ENCODE measurements around the gene CRTAP.
"Not testable (repeated sequence)": the region's sequence is repeated elsewhere in the genome, so short reads cannot be mapped to it uniquely, and the experiment has no call there.

The CRTAP gene

GRCh38 chr3:33100229-33100628, 13.6 kb upstream of the CRTAP start:
- H3K36me3 ChIP-seq, result no peaks in the 10 kb centered on the region
- H3K27me3 ChIP-seq, result no peaks in the 10 kb centered on the region
- H3K27ac ChIP-seq, result no peak overlapping the region
- H3K4me1 ChIP-seq (ENCODE audit: control insufficient read depth in 1 of 2, insufficient read depth in 1 of 2, low read depth in 1 of 2, low read length in 1 of 2), result peaks cover 22 to 25% of the 10 kb centered on the region in 2 experiments
- no peaks in the 10 kb centered on the region for H3K9me3 ChIP-seq
- no peak for TF ChIP-seq CTCF (IDR thresholded peaks at IDR 0.05)
- H3K4me3 ChIP-seq (ENCODE audit: low read depth in 1 of 2, low read length in 1 of 2), result no peak overlapping the region

GRCh38 chr3:33103034-33103433, 10.8 kb upstream of the CRTAP start:
- no peak for TF ChIP-seq CTCF (IDR thresholded peaks at IDR 0.05)
- Histone ChIP-seq H3K27ac (no peak overlapping the region), H3K27me3 (no peaks in the 10 kb centered on the region)

GRCh38 chr3:33103480-33103879, 10.3 kb upstream of the CRTAP start:
- Histone ChIP-seq H3K4me1 (ENCODE audit: control insufficient read depth in 1 of 2, insufficient read depth in 1 of 2, low read depth in 1 of 2, low read length in 1 of 2) (peaks cover 8 to 9% of the 10 kb centered on the region in 2 experiments), H3K36me3 (no peaks in the 10 kb centered on the region), H3K27ac (no peak overlapping the region), H3K4me3 (ENCODE audit: low read depth in 1 of 2, low read length in 1 of 2) (no peak overlapping the region), H3K27me3 (no peaks in the 10 kb centered on the region), H3K9me3 (no peaks in the 10 kb centered on the region)
- no peak for TF ChIP-seq CTCF (IDR thresholded peaks at IDR 0.05)

More at GRCh38 chr3:33103034-33103433, 10.8 kb upstream of the CRTAP start:
- no peaks in the 10 kb centered on the region for H3K36me3 ChIP-seq
- no peak overlapping the region for H3K4me3 ChIP-seq (ENCODE audit: low read depth in 1 of 2, low read length in 1 of 2)
- no peaks in the 10 kb centered on the region for H3K9me3 ChIP-seq
- peaks cover 8 to 9% of the 10 kb centered on the region in 2 experiments for H3K4me1 ChIP-seq (ENCODE audit: control insufficient read depth in 1 of 2, insufficient read depth in 1 of 2, low read depth in 1 of 2, low read length in 1 of 2)

GRCh38 chr3:33104803-33105202, 9.0 kb upstream of the CRTAP start:
- no peaks in the 10 kb centered on the region for H3K9me3 ChIP-seq
- H3K4me1 ChIP-seq (ENCODE audit: control insufficient read depth in 1 of 2, insufficient read depth in 1 of 2, low read depth in 1 of 2, low read length in 1 of 2), result peaks cover 8 to 9% of the 10 kb centered on the region in 2 experiments
- H3K27ac ChIP-seq, result no peak overlapping the region
- TF ChIP-seq CTCF (IDR thresholded peaks at IDR 0.05), result no peak
- H3K4me3 ChIP-seq (ENCODE audit: low read depth in 1 of 2, low read length in 1 of 2), result no peak overlapping the region
- no peaks in the 10 kb centered on the region for H3K27me3 ChIP-seq
- H3K36me3 ChIP-seq, result no peaks in the 10 kb centered on the region

- no peak for TF ChIP-seq CTCF (IDR thresholded peaks at IDR 0.05)
- no peak overlapping the region for H3K4me3 ChIP-seq (ENCODE audit: low read depth in 1 of 2, low read length in 1 of 2)
- peaks cover 8 to 9% of the 10 kb centered on the region in 2 experiments for H3K4me1 ChIP-seq (ENCODE audit: control insufficient read depth in 1 of 2, insufficient read depth in 1 of 2, low read depth in 1 of 2, low read length in 1 of 2)
- no peak overlapping the region for H3K27ac ChIP-seq
- no peaks in the 10 kb centered on the region for H3K36me3 ChIP-seq
- no peaks in the 10 kb centered on the region for H3K27me3 ChIP-seq
- H3K9me3 ChIP-seq, result no peaks in the 10 kb centered on the region
Measured at GRCh38 chr3:33105341-33105948, 8.4 kb upstream of the CRTAP start.

GRCh38 chr3:33106854-33107253, 7.0 kb upstream of the CRTAP start:
- not testable (repeated sequence) for H3K9me3 ChIP-seq; H3K4me3 ChIP-seq (ENCODE audit: low read depth in 1 of 2, low read length in 1 of 2); H3K27ac ChIP-seq; H3K27me3 ChIP-seq; H3K36me3 ChIP-seq
- H3K4me1 ChIP-seq (ENCODE audit: control insufficient read depth in 1 of 2, insufficient read depth in 1 of 2, low read depth in 1 of 2, low read length in 1 of 2), result peaks cover 17 to 20% of the 10 kb centered on the region in 2 experiments
